Measurements from ENCODE around the gene SERPING1. TPM values are rescaled to one million over a fixed set of nuclear protein-coding genes. Genes with fewer than 3 reads are reported as not detected.
A peak's percentile ranks its signal among the peaks of the same experiment; 100 is the strongest.

Gene SERPING1
- total RNA-seq, 6 experiments from 2014 or later: 0.11 to 0.51 (median 0.25) TPM; not detected in 1

GRCh38 chr11:57640068-57640800 lies 42.7 kb downstream of the SERPING1 start:
- DNase-seq: no peak
- peaks cover 26% of the 10 kb centered on the region for H3K36me3 Mint-ChIP-seq (ENCODE audit: low read depth)
- TF ChIP-seq, protein P1, sequence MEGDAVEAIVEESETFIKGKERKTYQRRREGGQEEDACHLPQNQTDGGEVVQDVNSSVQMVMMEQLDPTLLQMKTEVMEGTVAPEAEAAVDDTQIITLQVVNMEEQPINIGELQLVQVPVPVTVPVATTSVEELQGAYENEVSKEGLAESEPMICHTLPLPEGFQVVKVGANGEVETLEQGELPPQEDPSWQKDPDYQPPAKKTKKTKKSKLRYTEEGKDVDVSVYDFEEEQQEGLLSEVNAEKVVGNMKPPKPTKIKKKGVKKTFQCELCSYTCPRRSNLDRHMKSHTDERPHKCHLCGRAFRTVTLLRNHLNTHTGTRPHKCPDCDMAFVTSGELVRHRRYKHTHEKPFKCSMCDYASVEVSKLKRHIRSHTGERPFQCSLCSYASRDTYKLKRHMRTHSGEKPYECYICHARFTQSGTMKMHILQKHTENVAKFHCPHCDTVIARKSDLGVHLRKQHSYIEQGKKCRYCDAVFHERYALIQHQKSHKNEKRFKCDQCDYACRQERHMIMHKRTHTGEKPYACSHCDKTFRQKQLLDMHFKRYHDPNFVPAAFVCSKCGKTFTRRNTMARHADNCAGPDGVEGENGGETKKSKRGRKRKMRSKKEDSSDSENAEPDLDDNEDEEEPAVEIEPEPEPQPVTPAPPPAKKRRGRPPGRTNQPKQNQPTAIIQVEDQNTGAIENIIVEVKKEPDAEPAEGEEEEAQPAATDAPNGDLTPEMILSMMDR (IDR thresholded peaks at IDR 0.05): no peak
- peak overlapping the region; percentile 89 for H3K27ac Mint-ChIP-seq
- H3K9me3 Mint-ChIP-seq: no peaks in the 10 kb centered on the region
- H3K27me3 Mint-ChIP-seq (ENCODE audit: insufficient read depth): peaks cover 2% of the 10 kb centered on the region; the same call in 1 of the 2 replicates
- H3K4me1 Mint-ChIP-seq (ENCODE audit: low read depth): peaks cover 59% of the 10 kb centered on the region
- H3K4me3 Mint-ChIP-seq: peak overlapping the region; percentile 98

DNA sequence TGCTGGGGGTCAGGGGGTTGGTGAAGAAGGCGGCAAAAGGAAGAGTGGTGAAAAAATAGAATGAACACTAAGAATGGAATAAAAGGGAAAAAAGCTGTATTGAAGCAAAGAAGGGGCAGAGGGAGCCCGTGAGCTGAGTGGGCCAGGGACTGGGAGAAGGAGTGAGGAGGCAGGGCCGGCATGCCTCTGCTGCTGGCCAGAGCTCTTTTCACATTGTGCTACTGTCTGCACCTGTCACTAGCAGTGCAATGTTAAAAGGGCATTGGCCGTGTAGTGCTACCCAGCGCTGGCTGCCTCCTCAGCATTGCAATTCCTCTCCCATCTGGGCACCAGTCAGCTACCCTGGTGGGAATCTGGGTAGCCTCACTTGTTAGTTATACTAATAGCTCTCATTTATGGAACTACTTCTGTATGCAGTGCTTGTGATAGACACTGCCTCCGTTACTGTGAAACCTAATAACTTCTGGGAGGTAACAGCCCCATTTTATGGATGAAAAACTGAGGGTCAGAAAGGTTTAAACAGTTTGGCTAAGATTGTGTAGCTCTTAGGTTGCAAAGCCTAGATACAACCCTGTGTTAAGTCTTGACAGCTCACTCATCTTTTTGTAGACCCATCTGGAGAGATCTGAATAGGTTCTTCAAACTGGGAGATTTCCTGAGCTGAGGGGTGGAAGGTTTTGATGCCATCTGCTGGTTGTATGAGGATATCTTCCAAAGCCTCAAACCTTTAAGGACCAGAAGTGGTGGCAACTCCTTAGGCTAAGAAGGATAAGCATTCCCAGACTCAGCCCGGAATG lies 43.7 kb downstream of the SERPING1 start:
- Mint-ChIP-seq H3K27me3 (ENCODE audit: insufficient read depth) (peaks cover 8% of the 10 kb centered on the region), H3K4me3 (peak overlapping the region; percentile 98), H3K9me3 (no peaks in the 10 kb centered on the region), H3K27ac (peak overlapping the region; percentile 56; the same call in 1 of the 2 replicates), H3K36me3 (ENCODE audit: low read depth) (peaks cover 26% of the 10 kb centered on the region), H3K4me1 (ENCODE audit: low read depth) (peaks cover 68% of the 10 kb centered on the region)
- peak; percentile 54 for DNase-seq
- TF ChIP-seq, protein P1 (IDR thresholded peaks at IDR 0.05): peak; percentile 75

GRCh38 chr11:57643802-57644201 lies 46.3 kb downstream of the SERPING1 start:
- peaks cover 25% of the 10 kb centered on the region for H3K27me3 Mint-ChIP-seq (ENCODE audit: insufficient read depth)
- H3K4me1 Mint-ChIP-seq (ENCODE audit: low read depth): peaks cover 85% of the 10 kb centered on the region
- H3K4me3 Mint-ChIP-seq: no peak overlapping the region
- H3K36me3 Mint-ChIP-seq (ENCODE audit: low read depth): peaks cover 17% of the 10 kb centered on the region
- H3K9me3 Mint-ChIP-seq: no peaks in the 10 kb centered on the region
- peak overlapping the region; percentile 39 for H3K27ac Mint-ChIP-seq
- TF ChIP-seq, protein P1 (IDR thresholded peaks at IDR 0.05): no peak
- DNase-seq: no peak

DNA sequence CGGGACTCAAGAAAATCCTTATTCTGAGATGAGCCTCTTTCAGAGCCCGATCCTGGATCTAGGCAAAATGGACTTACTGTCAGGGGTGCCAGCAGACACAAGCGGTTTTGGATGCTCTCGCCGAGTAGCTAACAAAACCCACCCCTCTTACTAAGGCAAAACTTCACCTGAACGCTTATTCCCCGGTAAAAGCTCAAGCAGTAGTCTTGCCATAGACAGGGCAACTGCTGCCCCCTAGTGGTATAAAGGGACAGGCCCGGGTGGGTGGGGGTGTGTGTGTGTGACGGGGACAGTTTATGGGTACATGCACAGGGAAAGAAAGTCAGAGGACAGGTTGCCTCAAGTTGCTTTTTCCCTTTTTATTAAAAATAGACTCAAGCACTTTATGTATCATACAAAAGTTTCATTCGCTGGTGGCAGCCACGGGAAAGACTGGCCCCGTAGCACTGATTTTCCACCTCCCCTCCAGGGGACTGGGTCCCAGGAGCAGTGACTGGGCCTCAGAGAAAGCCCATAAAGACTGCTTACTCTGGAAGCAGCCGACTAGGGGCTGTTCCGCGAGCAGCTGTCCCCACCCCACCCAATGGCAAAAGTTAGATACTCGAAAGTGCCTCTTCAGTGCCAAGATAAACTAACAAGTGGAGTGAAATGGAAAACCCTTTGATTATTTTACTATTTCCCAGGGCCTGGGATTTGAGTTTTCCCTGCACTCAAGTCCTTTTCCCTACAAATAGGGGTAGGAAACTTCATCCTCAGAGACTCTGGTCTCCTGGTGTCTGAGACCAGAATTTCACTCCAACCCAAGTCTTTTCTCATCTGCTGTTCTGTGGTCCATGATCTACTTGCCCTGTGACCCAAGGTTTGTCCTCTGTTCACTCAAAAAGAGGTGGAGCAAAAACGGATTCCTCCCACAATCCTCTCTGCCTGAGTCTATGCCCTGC lies 47.5 kb downstream of the SERPING1 start:
- H3K27ac Mint-ChIP-seq: 0 out of 2 replicates have a peak overlapping the region, but pooled peaks have one; percentile 7
- peaks cover 13% of the 10 kb centered on the region for H3K36me3 Mint-ChIP-seq (ENCODE audit: low read depth)
- peaks cover 92% of the 10 kb centered on the region for H3K4me1 Mint-ChIP-seq (ENCODE audit: low read depth)
- DNase-seq: peak; percentile 57
- peaks cover 28% of the 10 kb centered on the region for H3K27me3 Mint-ChIP-seq (ENCODE audit: insufficient read depth)
- no peaks in the 10 kb centered on the region for H3K9me3 Mint-ChIP-seq
- TF ChIP-seq, protein P1 (IDR thresholded peaks at IDR 0.05): peak; percentile 97
- no peak overlapping the region for H3K4me3 Mint-ChIP-seq

DNA sequence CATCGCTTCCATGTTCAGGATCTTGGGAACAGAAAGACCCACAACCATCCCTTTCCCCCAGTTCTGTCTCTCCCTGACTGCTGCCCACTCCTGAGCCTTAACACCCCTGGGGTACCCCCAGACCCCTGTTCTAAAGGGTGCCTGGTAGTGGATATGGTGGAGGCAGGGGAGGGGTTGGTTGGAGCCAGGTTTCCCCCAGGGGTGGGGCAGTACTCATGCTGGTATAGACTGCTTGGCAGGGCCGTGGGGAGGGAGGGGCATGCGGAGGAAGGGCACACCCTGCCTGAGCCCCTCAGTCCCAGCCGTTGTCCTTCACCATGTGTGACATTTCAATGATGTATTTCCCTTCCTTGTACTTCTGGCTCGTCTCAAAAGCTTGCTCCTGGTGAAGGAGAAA lies 48.2 kb downstream of the SERPING1 start:
- H3K27me3 Mint-ChIP-seq (ENCODE audit: insufficient read depth): peaks cover 30% of the 10 kb centered on the region
- peaks cover 92% of the 10 kb centered on the region for H3K4me1 Mint-ChIP-seq (ENCODE audit: low read depth)
- 0 out of 2 replicates have a peak overlapping the region, but pooled peaks have one; percentile 7 for H3K27ac Mint-ChIP-seq
- TF ChIP-seq, protein P1 (IDR thresholded peaks at IDR 0.05): no peak
- peaks cover 13% of the 10 kb centered on the region for H3K36me3 Mint-ChIP-seq (ENCODE audit: low read depth)
- H3K9me3 Mint-ChIP-seq: no peaks in the 10 kb centered on the region
- no peak overlapping the region for H3K4me3 Mint-ChIP-seq
- DNase-seq: no peak
